SKM-1 treated with dmso at 0.1 percent for 144 hours (cell line): Measurements from ENCODE around the gene RBM44.
A peak's percentile ranks its signal among the peaks of the same experiment; 100 is the strongest.
"Not testable (repeated sequence)": the region's sequence is repeated elsewhere in the genome, so short reads cannot be mapped to it uniquely, and the experiment has no call there.

ENCODE experiments used
- DNase-seq: peaks from one replicate; lab custom pipeline; 2025; ENCODE audit not compliant: unreplicated experiment; lab: John Stamatoyannopoulos, UW

RBM44 gene

GRCh38 chr2:237848940-237849339 is 50.4 kb downstream of the RBM44 start:
- not testable (repeated sequence) for DNase-seq

DNA sequence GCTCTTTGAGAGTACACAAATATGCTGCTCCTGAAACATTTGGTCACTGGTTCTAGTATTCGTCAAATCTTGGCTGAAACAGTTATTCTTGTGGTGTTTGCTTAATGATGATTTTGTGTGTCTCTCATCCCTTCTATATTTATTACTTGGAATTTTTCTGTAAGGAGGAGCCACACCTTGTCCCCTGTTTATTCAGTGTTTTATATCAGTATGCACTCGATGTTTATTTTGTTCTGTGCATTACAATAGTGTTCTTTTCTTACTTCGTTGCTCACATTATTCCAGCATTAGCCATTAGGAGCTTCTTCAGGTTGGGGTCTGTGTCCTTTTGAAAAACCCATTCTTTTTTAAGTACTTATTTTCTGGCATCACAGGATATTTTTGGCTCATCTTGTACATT is 55.7 kb downstream of the RBM44 start:
- DNase-seq, result no peak

DNA sequence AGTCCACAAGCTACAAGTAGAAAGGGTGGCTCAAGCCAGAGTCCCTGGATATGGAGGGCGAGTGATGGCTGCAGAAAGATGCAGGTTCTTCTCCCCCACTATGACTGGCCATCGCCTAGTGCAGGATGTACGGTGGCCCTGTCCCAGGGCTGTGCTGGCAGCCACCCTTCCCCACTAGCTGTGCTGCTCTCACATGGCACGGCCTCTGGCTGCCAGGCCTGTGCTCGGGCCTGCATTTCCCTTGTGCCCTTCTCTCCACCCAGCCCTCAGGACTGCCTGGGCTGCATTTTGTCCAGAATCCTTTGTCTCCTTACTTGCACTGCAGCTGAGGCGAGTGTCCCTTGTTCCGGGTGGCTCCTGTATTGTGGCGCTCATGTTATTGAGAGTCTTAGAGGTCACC is 59.2 kb downstream of the RBM44 start:
- DNase-seq, result no peak

DNA sequence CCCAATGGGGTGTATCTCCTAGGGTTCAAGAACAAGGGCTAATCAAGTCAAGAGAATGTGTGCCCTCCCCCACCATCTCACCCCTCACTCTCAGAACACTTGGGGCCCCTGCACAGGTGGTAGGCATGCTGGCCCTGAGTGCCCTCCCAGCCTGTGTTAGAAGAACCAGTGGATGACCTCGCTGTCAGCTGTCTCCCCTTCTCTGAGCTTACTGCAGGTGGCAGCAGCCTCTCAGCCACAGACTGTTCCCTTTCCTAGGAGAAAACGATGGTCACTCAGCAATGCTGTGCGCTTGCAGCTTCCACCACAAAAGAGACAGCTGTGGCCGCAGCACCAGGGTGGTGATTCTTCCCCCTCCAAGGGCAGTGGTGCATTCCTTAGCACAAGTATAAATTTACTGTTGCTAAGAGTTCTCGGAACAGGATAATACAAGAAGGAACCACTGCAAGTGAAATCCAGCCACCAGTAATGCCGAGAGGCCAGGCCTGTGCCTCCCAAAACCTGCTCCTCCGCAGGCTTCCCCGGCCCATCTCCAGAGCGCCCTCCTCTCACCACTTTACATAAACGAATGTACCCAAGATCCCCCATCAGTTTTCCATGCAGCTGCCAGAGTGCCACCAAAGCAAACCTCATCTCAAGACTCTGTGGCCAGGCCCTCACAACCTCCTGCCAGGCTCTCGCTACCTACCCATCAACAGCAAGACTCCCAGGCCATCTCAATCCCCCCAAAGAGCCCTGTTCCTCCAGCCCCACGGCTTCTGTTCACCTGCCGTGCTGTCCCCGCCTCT is 59.9 kb downstream of the RBM44 start:
- DNase-seq, result peak; percentile 77

- no peak for DNase-seq
Measured at GRCh38 chr2:237859082-237859433, 60.5 kb downstream of the RBM44 start.

- DNase-seq, result no peak
Measured at GRCh38 chr2:237859533-237860272, 61.1 kb downstream of the RBM44 start, which contains the start of gene RAMP1. RAMP1 (plus strand) TSS chr2:237859623; CDS start chr2:237859676, 53 bp downstream.

GRCh38 chr2:237860273-237860935 is 61.8 kb downstream of the RBM44 start:
- no peak for DNase-seq

GRCh38 chr2:237861875-237862527 is 63.4 kb downstream of the RBM44 start:
- DNase-seq, result no peak

GRCh38 chr2:237862528-237862895 is 63.9 kb downstream of the RBM44 start:
- no peak for DNase-seq

DNA sequence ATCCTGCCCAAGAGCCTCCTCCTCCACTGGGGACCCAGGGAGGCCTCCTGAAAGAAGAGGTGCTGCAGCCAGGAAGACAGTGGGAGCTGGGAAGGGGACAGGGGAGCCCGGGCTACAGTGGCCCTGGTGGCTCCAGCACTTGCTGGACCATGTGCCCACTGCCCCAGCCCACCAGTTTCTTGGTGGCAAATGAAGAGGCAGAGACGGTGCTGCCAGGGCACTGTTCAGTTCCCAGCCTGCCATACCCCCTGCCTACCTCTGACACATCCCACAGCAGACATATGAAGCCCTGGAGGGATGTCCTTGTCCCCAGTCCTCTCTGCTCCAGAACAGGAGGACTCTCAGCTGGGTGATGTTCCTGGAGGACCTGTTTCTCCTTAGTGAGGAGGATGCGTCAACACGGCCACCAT is 64.5 kb downstream of the RBM44 start:
- DNase-seq, result no peak

DNA sequence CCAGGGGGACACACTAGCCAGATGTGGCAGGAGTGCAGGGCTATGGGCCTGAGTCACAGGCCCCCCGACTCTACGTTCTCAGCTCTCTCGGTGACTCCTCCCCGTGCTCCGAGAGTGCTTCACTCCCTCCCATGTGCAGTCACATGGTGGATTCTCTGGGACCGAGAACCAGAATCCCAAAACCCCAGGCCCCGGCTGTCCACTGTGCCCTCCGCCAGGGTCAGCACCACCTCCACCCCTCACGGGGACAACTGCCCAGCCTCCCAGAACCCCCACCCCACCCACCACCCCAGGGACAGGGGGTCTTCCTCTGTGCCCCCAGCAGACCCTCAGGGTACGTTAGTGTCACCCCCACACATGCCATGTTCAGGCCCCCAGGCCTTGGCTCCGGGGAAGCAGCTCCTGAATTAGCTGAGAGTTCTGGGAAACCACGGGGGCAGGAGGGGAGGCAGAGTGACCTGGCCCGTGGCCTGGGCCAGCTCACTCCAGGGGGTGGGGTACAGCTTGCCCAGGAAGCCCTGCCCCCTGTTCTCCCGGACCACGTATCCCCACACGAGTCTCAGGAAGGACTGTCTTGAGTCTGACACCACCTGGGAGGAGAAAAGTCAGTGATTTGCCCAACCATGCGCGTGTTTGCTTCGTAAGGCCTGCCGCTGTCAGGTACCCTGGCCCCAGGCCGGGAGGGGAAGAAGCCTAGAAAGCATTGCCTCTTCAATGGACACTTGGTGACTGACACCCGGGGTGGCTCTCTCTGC is 65.3 kb downstream of the RBM44 start:
- DNase-seq, result no peak

- no peak for DNase-seq
Measured at GRCh38 chr2:237864444-237864931, 65.9 kb downstream of the RBM44 start.

DNA sequence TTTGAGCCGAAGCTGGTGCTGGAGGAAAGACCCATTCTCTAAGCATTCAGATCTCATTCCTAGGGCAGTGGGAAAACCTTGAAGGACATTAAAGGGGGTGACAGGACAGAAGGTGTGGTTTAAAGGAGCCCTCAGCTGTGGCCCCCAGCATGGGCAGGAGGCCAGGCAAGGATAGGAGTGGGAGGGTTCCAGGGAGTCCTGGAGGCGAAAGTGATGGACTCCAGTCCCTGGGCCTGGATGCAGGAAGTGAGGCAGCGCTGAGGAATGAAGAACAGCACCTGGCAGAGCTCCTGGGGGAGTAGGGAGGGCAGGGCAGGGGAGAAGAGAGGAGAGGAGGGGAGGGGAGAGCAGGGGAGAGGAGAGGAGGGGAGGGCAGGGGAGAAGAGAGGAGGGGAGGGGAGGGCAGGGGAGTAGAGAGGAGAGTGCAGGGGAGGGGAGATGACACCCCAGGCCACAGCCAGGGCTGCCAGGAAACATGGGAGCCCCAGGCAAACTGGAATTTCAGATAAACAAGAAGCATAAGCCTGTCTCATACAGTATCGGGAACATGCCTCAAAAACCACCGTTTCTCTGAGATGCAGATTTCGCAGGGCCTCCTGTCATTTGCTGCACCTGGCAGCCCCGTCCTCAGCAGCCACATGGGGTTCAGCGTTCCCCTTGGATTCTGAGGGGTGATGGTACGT is 66.5 kb downstream of the RBM44 start:
- DNase-seq, result no peak

DNA sequence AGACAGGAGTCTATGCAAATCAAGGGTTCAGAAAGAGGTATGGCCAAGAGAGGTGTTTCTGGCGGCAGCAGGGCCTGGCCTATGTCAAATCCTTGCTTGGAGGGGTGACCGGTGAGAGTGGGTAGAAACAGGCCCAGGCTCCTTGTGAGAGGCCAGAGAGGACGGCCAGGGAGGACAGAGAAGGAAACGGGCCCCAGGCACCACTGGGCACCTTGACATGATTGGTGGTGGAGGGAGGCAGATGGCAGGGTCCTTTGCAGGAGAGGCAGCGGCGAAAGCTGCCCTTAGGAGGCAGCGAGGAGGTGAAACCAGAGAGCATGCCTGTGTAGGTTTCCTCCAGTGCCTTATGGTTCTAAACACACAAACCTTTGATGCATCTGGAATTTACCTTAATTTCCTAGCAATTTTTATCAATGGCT is 67.1 kb downstream of the RBM44 start:
- DNase-seq, result no peak

GRCh38 chr2:237866101-237866621 is 67.6 kb downstream of the RBM44 start:
- DNase-seq, result no peak

GRCh38 chr2:237867465-237867864 is 68.9 kb downstream of the RBM44 start:
- DNase-seq, result no peak

GRCh38 chr2:237868074-237868473 is 69.5 kb downstream of the RBM44 start:
- DNase-seq, result not testable (repeated sequence)

DNA sequence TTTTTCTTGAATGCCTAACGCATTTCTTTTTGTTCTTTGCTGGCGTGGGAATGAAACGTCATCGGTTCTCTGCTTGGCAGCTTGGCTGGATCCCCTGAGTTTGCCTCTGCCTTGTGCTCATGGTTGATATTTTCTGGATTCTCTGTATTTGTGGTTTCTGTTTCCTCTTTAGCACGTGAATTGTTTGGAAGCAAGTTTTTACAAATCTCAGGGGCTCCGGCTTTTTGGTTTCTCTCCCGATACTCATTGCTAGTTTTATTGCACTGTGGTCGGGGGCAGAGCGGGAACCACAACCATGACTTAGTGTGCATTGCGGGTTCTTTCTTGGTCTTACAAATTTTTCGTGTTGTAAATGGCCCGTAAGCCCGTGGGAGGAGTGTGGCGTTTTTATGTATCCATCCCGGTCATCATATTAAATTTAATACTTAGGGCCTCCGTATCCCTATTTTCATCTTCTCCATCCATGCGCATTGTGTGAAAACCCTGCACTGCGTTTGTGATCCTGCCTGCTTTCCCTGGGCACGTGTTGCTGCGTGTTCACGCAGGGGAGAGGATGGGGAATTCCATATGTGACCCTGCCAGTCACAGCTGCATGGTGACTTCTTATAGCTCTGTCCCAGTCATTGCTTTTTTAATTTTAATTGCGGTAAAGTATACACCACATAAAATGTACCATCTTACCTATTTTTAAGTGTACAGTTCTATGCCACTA is 70.2 kb downstream of the RBM44 start:
- DNase-seq, result no peak
